Karpas-422 (cell line): ENCODE data around the gene PRKCH. TPM values are rescaled to one million over a fixed set of nuclear protein-coding genes. Genes with fewer than 3 reads are reported as not detected.

ENCODE experiments used
- DNase-seq: peaks from one replicate; pipeline ENCODE4 v3.0.0-alpha.2; 2015
- H2AFZ ChIP-seq: fragments of 200-600 bp; sonication (generic); 2 replicates; pipeline ENCODE4 v1.6.1; 2014; ENCODE audit warnings: antibody characterized with exemption, low read length, mixed read lengths
- H3K27ac ChIP-seq: fragments of 200-600 bp; sonication (generic); 2 replicates; pipeline ENCODE4 v1.5.1; 2014; ENCODE audit warnings: mild to moderate bottlenecking, low read length, moderate library complexity
- H3K27me3 ChIP-seq: fragments of 200-600 bp; sonication (generic); 2 replicates; pipeline ENCODE4 v1.6.1; 2014; ENCODE audit warnings: low read length, mixed read lengths
- H3K36me3 ChIP-seq: fragments of 200-600 bp; sonication (generic); 2 replicates; pipeline ENCODE4 v1.6.1; 2014; ENCODE audit warnings: low read length, mixed read lengths; ENCODE audit not compliant: insufficient read depth
- H3K4me1 ChIP-seq: fragments of 200-600 bp; sonication (generic); 2 replicates; pipeline ENCODE4 v1.6.1; 2014; ENCODE audit warnings: mild to moderate bottlenecking, low read length, mixed read lengths
- H3K4me2 ChIP-seq: fragments of 200-600 bp; sonication (generic); 2 replicates; pipeline ENCODE4 v1.6.1; 2014; ENCODE audit warnings: low read length, low read depth, mild to moderate bottlenecking; ENCODE audit not compliant: poor library complexity, severe bottlenecking
- H3K4me3 ChIP-seq: fragments of 200-600 bp; sonication (generic); 2 replicates; pipeline ENCODE4 v1.5.1; 2014; ENCODE audit warnings: mild to moderate bottlenecking, antibody characterized with exemption, low read length, mixed read lengths
- H3K79me2 ChIP-seq: fragments of 200-600 bp; sonication (generic); 2 replicates; pipeline ENCODE4 v1.6.1; 2014; ENCODE audit warnings: mild to moderate bottlenecking, low read length, mixed read lengths
- H3K9ac ChIP-seq: fragments of 200-600 bp; sonication (generic); 2 replicates; pipeline ENCODE4 v1.6.0; 2014; ENCODE audit warnings: low read length
- H3K9me2 ChIP-seq: fragments of 200-600 bp; sonication (generic), shearing (Covaris generic); replicated peaks from 2 replicates; pipeline ENCODE4 v1.6.0; 2014; ENCODE audit warnings: mild to moderate bottlenecking, low read length, moderate library complexity; ENCODE audit not compliant: insufficient read depth
- H3K9me3 ChIP-seq: fragments of 300-700, 200-600 bp; sonication (generic); 2 replicates; pipeline ENCODE4 v1.6.1; 2014; ENCODE audit warnings: low read length, mixed read lengths
- H4K20me1 ChIP-seq: fragments of 200-600 bp; sonication (generic); 2 replicates; pipeline ENCODE4 v1.6.1; 2014; ENCODE audit warnings: mild to moderate bottlenecking, antibody characterized with exemption, low read length, low read depth; ENCODE audit not compliant: insufficient read depth
- total RNA-seq: library from RNA; depleted of rRNA; stranded (reverse); fragments of >200 nt; shearing (Covaris generic); gene quantifications from 2 replicates; pipeline ENCODE4 v1.2.3, GENCODE V29; 2014; ENCODE audit warnings: low replicate concordance

Gene PRKCH
- total RNA-seq, 1 experiment from 2014 or later = 7.0 TPM

- Histone ChIP-seq H3K4me3 (no peak overlapping the region), H3K9me3 (no peaks in the 10 kb centered on the region), H3K27me3 (no peaks in the 10 kb centered on the region), H3K27ac (no peak overlapping the region), H3K4me2 (no peak overlapping the region), H2AFZ (no peak overlapping the region), H3K9me2 (no peaks in the 10 kb centered on the region), H3K9ac (no peak overlapping the region), H3K36me3 (no peaks in the 10 kb centered on the region), H4K20me1 (no peaks in the 10 kb centered on the region), H3K79me2 (no peaks in the 10 kb centered on the region), H3K4me1 (peaks cover 9% of the 10 kb centered on the region)
- DNase-seq = no peak
Measured at GRCh38 chr14:61396279-61396678, 74.9 kb downstream of the PRKCH start.

GRCh38 chr14:61396694-61397093, 75.3 kb downstream of the PRKCH start:
- Histone ChIP-seq H3K4me2 (no peak overlapping the region), H3K9me2 (no peaks in the 10 kb centered on the region), H3K27me3 (no peaks in the 10 kb centered on the region), H3K4me3 (no peak overlapping the region), H3K9me3 (no peaks in the 10 kb centered on the region), H3K79me2 (no peaks in the 10 kb centered on the region), H2AFZ (no peak overlapping the region), H3K27ac (no peak overlapping the region), H3K36me3 (no peaks in the 10 kb centered on the region), H3K4me1 (peaks cover 5% of the 10 kb centered on the region; the same call in 1 of the 2 replicates), H4K20me1 (no peaks in the 10 kb centered on the region), H3K9ac (no peak overlapping the region)
- peak; percentile 61 for DNase-seq

GRCh38 chr14:61397615-61398014, 76.2 kb downstream of the PRKCH start:
- Histone ChIP-seq H3K27me3 (no peaks in the 10 kb centered on the region), H3K9me2 (no peaks in the 10 kb centered on the region), H3K79me2 (no peaks in the 10 kb centered on the region), H4K20me1 (no peaks in the 10 kb centered on the region), H3K9ac (no peak overlapping the region), H2AFZ (no peak overlapping the region), H3K4me3 (no peak overlapping the region), H3K4me1 (peaks cover 5% of the 10 kb centered on the region; the same call in 1 of the 2 replicates), H3K27ac (no peak overlapping the region), H3K9me3 (no peaks in the 10 kb centered on the region), H3K36me3 (no peaks in the 10 kb centered on the region), H3K4me2 (no peak overlapping the region)
- DNase-seq = no peak

- Histone ChIP-seq H3K27ac (no peak overlapping the region), H3K9ac (no peak overlapping the region), H3K4me2 (no peak overlapping the region)
Measured at GRCh38 chr14:61398221-61398620, 76.8 kb downstream of the PRKCH start.

GRCh38 chr14:61399365-61399764, 78.0 kb downstream of the PRKCH start:
- Histone ChIP-seq H3K4me2 (no peak overlapping the region), H4K20me1 (no peaks in the 10 kb centered on the region), H3K36me3 (no peaks in the 10 kb centered on the region), H3K4me1 (no peaks in the 10 kb centered on the region), H3K27ac (no peak overlapping the region), H3K79me2 (no peaks in the 10 kb centered on the region), H3K4me3 (no peak overlapping the region), H3K9me2 (no peaks in the 10 kb centered on the region), H3K9ac (no peak overlapping the region), H2AFZ (no peak overlapping the region), H3K9me3 (no peaks in the 10 kb centered on the region), H3K27me3 (no peaks in the 10 kb centered on the region)
- no peak for DNase-seq

More at GRCh38 chr14:61398221-61398620, 76.8 kb downstream of the PRKCH start:
- Histone ChIP-seq H2AFZ (no peak overlapping the region), H3K9me3 (no peaks in the 10 kb centered on the region), H3K27me3 (no peaks in the 10 kb centered on the region), H3K9me2 (no peaks in the 10 kb centered on the region), H3K36me3 (no peaks in the 10 kb centered on the region), H3K4me1 (peaks cover 2% of the 10 kb centered on the region; the same call in 1 of the 2 replicates), H3K4me3 (no peak overlapping the region), H3K79me2 (no peaks in the 10 kb centered on the region), H4K20me1 (no peaks in the 10 kb centered on the region)
- no peak for DNase-seq

GRCh38 chr14:61401461-61401860, 80.1 kb downstream of the PRKCH start:
- no peak overlapping the region for H3K4me2 ChIP-seq
- H2AFZ ChIP-seq = no peak overlapping the region
- no peaks in the 10 kb centered on the region for H3K9me2 ChIP-seq
- no peak overlapping the region for H3K4me3 ChIP-seq
- H4K20me1 ChIP-seq = no peaks in the 10 kb centered on the region
- H3K9ac ChIP-seq = no peak overlapping the region
- H3K27ac ChIP-seq = no peak overlapping the region
- no peak for DNase-seq
- no peaks in the 10 kb centered on the region for H3K9me3 ChIP-seq
- H3K27me3 ChIP-seq = no peaks in the 10 kb centered on the region
- H3K36me3 ChIP-seq = no peaks in the 10 kb centered on the region
- no peaks in the 10 kb centered on the region for H3K79me2 ChIP-seq
- H3K4me1 ChIP-seq = no peaks in the 10 kb centered on the region

- no peak overlapping the region for H3K4me3 ChIP-seq
- no peak for DNase-seq
- no peaks in the 10 kb centered on the region for H3K4me1 ChIP-seq
- H3K27ac ChIP-seq = no peak overlapping the region
- no peak overlapping the region for H2AFZ ChIP-seq
- no peaks in the 10 kb centered on the region for H3K9me2 ChIP-seq
- H3K9me3 ChIP-seq = no peaks in the 10 kb centered on the region
- H3K36me3 ChIP-seq = no peaks in the 10 kb centered on the region
- H3K27me3 ChIP-seq = no peaks in the 10 kb centered on the region
- no peaks in the 10 kb centered on the region for H4K20me1 ChIP-seq
- no peaks in the 10 kb centered on the region for H3K79me2 ChIP-seq
- no peak overlapping the region for H3K4me2 ChIP-seq
- no peak overlapping the region for H3K9ac ChIP-seq
Measured at GRCh38 chr14:61403411-61403810, 82.0 kb downstream of the PRKCH start.

- Histone ChIP-seq H4K20me1 (no peaks in the 10 kb centered on the region), H2AFZ (no peak overlapping the region), H3K36me3 (no peaks in the 10 kb centered on the region), H3K27ac (no peak overlapping the region), H3K9me3 (no peaks in the 10 kb centered on the region), H3K9ac (no peak overlapping the region), H3K4me1 (no peaks in the 10 kb centered on the region), H3K79me2 (no peaks in the 10 kb centered on the region), H3K4me2 (no peak overlapping the region), H3K4me3 (no peak overlapping the region), H3K27me3 (no peaks in the 10 kb centered on the region), H3K9me2 (no peaks in the 10 kb centered on the region)
- DNase-seq = no peak
Measured at GRCh38 chr14:61404637-61405036, 83.3 kb downstream of the PRKCH start.

GRCh38 chr14:61406198-61406597, 84.8 kb downstream of the PRKCH start:
- no peak overlapping the region for H3K27ac ChIP-seq
- no peak for DNase-seq
- no peaks in the 10 kb centered on the region for H3K9me3 ChIP-seq
- H3K4me1 ChIP-seq = no peaks in the 10 kb centered on the region
- H3K4me2 ChIP-seq = no peak overlapping the region
- no peaks in the 10 kb centered on the region for H3K9me2 ChIP-seq
- no peaks in the 10 kb centered on the region for H3K79me2 ChIP-seq
- no peaks in the 10 kb centered on the region for H3K36me3 ChIP-seq
- no peak overlapping the region for H3K9ac ChIP-seq
- no peak overlapping the region for H2AFZ ChIP-seq
- no peaks in the 10 kb centered on the region for H4K20me1 ChIP-seq
- no peak overlapping the region for H3K4me3 ChIP-seq
- H3K27me3 ChIP-seq = no peaks in the 10 kb centered on the region
